OCI-LY1 (cell line): ENCODE data around the gene MAGI2.

ENCODE experiments used
- H2AFZ ChIP-seq: fragments of 200-600 bp; sonication (generic), shearing (Covaris generic); 2 replicates; pipeline ENCODE4 v1.6.0; 2014; ENCODE audit warnings: antibody characterized with exemption, mild to moderate bottlenecking, low read length
- H3F3A ChIP-seq: fragments of 200-600 bp; sonication (generic), shearing (Covaris generic); 2 replicates; pipeline ENCODE4 v1.6.0; 2014; ENCODE audit warnings: mild to moderate bottlenecking, antibody characterized with exemption, low read length, moderate library complexity; ENCODE audit not compliant: insufficient read depth
- H3K27ac ChIP-seq: fragments of 200-600 bp; sonication (generic); 2 replicates; pipeline ENCODE4 v1.5.1; 2014; ENCODE audit warnings: low read length, mixed run types, mild to moderate bottlenecking, low read depth; ENCODE audit not compliant: poor library complexity, severe bottlenecking
- H3K27me3 ChIP-seq: fragments of 200-600 bp; sonication (generic); 2 replicates; pipeline ENCODE4 v1.6.0; 2014; ENCODE audit warnings: antibody characterized with exemption, mild to moderate bottlenecking, low read length, moderate library complexity; ENCODE audit not compliant: insufficient read depth
- H3K36me3 ChIP-seq: fragments of 200-600 bp; sonication (generic); 2 replicates; pipeline ENCODE4 v1.6.1; 2014; ENCODE audit warnings: mild to moderate bottlenecking, antibody characterized with exemption, low read length, moderate library complexity, mixed read lengths; ENCODE audit not compliant: insufficient read depth
- H3K4me1 ChIP-seq: fragments of 200-600 bp; sonication (generic); 2 replicates; pipeline ENCODE4 v1.5.1; 2014; ENCODE audit warnings: mild to moderate bottlenecking, low read length, moderate library complexity; ENCODE audit not compliant: insufficient read depth, severe bottlenecking
- H3K4me2 ChIP-seq: fragments of 200-600 bp; sonication (generic), shearing (Covaris generic); 2 replicates; pipeline ENCODE4 v1.6.1; 2014; ENCODE audit warnings: low read length
- H3K4me3 ChIP-seq: fragments of 200-600 bp; sonication (generic); 2 replicates; pipeline ENCODE4 v1.5.1; 2014; ENCODE audit warnings: low read length, low read depth, mild to moderate bottlenecking, mixed read lengths; ENCODE audit not compliant: poor library complexity, severe bottlenecking
- H3K79me2 ChIP-seq: fragments of 200-600 bp; shearing (Covaris generic); 2 replicates; pipeline ENCODE4 v1.6.1; 2016; ENCODE audit warnings: mixed run types, low read length, mixed read lengths; ENCODE audit not compliant: insufficient read depth
- H3K9ac ChIP-seq: fragments of 200-600 bp; sonication (generic), shearing (Covaris generic); 2 replicates; pipeline ENCODE4 v1.6.1; 2014; ENCODE audit warnings: mild to moderate bottlenecking, low read length, mixed read lengths
- H3K9me2 ChIP-seq: fragments of 200-600 bp; sonication (generic), shearing (Covaris generic); 2 replicates; pipeline ENCODE4 v1.6.1; 2014; ENCODE audit warnings: low read depth, mild to moderate bottlenecking, low read length, mixed read lengths
- H3K9me3 ChIP-seq: fragments of 200-600 bp; shearing (Covaris generic); 2 replicates; pipeline ENCODE4 v1.6.1; 2014; ENCODE audit warnings: low read length, mixed read lengths
- H4K20me1 ChIP-seq: fragments of 200-600 bp; sonication (generic), shearing (Covaris generic); 2 replicates; pipeline ENCODE4 v1.6.0; 2016; ENCODE audit warnings: mild to moderate bottlenecking, low read length; ENCODE audit not compliant: insufficient read depth
- EZH2 ChIP-seq: fragments of 200-600 bp; sonication (generic), shearing (Covaris generic); IDR thresholded peaks from 2 replicates; pipeline ENCODE4 v1.8.0; 2017; ENCODE audit warnings: borderline replicate concordance, mixed run types, mild to moderate bottlenecking, antibody characterized with exemption, low read length, moderate library complexity, mixed read lengths
- TF ChIP-seq, protein P1 (sequence below): fragments of 200-600 bp; sonication (generic), shearing (Covaris generic); IDR thresholded peaks from 2 replicates; pipeline ENCODE4 v1.5.1; 2017; ENCODE audit warnings: mild to moderate bottlenecking, antibody characterized with exemption, low read length, moderate library complexity, mixed read lengths

MAGI2 gene

DNA sequence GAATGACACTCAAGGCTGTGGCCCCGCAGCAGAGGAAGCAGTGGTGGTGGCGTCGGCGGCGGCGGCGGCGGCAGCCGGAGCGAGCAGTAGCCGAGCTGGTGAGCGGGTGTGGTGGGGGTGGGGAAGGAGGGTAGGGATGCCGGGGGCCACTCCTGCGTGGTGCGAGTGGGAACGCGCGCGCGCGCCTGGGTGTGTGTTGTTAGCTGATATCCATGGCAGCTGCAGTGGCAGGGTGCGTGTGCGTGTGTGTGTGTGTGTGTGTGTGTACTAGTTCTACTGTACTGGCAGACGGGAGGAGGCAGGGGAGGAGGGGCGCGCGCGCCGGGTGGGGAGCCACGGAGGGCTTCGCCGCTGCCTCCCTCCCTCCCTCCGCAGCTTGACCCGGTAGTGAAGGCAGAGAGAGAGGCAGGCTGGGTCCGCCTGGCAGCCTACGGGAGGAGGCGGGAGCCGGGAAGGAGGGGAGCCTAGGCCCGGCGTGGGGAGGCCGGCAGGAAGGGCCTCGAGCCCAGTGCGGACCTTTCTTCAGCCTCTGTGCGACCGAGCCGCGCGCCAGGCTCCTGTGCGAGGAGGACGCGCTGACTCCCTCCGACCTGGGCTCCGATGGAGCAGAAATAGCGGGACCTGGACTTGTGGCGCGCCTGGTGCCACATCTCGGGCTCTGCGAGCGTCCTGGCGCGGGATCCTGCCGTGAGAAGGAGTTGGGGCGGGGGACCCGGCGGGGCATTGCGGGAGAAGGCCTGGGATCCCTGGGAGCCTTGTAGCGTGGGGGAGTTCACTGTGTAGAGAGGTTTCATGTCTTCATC lies at the start of gene MAGI2:
Gene MAGI2, minus strand, starts transcription at position 110 of the 803 bp plus-strand sequence. CDS start 347 bp downstream, outside the sequence.
- TF ChIP-seq EZH2, result no peak
- TF ChIP-seq, protein P1, sequence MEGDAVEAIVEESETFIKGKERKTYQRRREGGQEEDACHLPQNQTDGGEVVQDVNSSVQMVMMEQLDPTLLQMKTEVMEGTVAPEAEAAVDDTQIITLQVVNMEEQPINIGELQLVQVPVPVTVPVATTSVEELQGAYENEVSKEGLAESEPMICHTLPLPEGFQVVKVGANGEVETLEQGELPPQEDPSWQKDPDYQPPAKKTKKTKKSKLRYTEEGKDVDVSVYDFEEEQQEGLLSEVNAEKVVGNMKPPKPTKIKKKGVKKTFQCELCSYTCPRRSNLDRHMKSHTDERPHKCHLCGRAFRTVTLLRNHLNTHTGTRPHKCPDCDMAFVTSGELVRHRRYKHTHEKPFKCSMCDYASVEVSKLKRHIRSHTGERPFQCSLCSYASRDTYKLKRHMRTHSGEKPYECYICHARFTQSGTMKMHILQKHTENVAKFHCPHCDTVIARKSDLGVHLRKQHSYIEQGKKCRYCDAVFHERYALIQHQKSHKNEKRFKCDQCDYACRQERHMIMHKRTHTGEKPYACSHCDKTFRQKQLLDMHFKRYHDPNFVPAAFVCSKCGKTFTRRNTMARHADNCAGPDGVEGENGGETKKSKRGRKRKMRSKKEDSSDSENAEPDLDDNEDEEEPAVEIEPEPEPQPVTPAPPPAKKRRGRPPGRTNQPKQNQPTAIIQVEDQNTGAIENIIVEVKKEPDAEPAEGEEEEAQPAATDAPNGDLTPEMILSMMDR, result no peak
- H3K4me1 ChIP-seq, result no peaks in the 10 kb centered on the region
- no peaks in the 10 kb centered on the region for H3K9me3 ChIP-seq
- H3K4me2 ChIP-seq, result no peak within 1 kb of the TSS
- no peaks in the 10 kb centered on the region for H3F3A ChIP-seq
- no peak within 1 kb of the TSS for H3K27ac ChIP-seq
- no peaks in the 10 kb centered on the region for H3K36me3 ChIP-seq
- H3K9me2 ChIP-seq, result no peaks in the 10 kb centered on the region
- H3K27me3 ChIP-seq, result no peaks in the 10 kb centered on the region
- H4K20me1 ChIP-seq, result no peaks in the 10 kb centered on the region
- no peak within 1 kb of the TSS for H2AFZ ChIP-seq
- no peak within 1 kb of the TSS for H3K4me3 ChIP-seq
- H3K9ac ChIP-seq, result no peak within 1 kb of the TSS
- no peaks in the 10 kb centered on the region for H3K79me2 ChIP-seq

DNA sequence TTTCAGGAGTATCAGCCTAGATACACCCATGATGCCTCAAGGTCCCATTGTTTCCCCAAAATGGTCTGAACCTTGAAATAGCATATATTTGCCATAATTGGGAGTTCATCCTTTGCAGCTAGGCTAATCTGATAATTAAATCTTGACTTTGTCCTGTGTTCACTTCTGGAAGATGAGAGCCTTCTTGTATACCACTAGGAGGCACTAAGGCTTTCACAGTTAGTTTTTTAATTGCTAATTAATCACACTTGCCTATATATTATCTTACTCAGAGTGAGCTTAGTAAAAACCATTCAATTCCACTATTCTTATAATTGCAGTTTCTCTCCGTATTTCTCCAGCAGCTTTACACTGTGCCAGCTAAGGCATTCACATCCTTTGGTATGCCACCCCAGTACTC lies 48.7 kb upstream of the MAGI2 start:
- Histone ChIP-seq H3K36me3 (no peaks in the 10 kb centered on the region), H3F3A (no peaks in the 10 kb centered on the region), H3K79me2 (no peaks in the 10 kb centered on the region), H3K4me3 (no peak overlapping the region), H3K4me1 (no peaks in the 10 kb centered on the region), H3K9ac (no peak overlapping the region), H4K20me1 (no peaks in the 10 kb centered on the region), H3K9me3 (no peaks in the 10 kb centered on the region), H3K9me2 (no peaks in the 10 kb centered on the region), H3K27me3 (no peaks in the 10 kb centered on the region), H3K27ac (no peak overlapping the region), H2AFZ (no peak overlapping the region), H3K4me2 (no peak overlapping the region)
- TF ChIP-seq EZH2, result no peak
- TF ChIP-seq, protein P1, result peak; percentile 52

DNA sequence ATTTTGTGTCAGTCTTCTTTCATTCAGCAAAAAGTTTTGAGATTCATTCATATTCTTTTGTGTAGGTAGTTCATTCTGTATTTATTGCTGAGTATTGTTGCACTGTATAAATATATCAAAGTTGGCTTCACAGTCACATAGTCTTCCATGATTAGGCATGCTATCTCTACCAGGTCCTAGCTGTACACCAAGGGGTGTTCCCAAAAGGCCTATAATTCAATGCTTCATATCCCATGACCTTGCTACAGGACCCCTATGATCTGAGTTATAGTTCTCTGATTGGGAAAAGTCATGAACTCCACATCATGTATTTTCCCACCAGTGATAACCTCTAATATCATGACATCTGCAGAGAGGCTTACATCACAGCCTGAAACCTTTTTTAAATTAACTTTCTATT lies 47.3 kb upstream of the MAGI2 start:
- no peaks in the 10 kb centered on the region for H3K27me3 ChIP-seq
- no peaks in the 10 kb centered on the region for H3F3A ChIP-seq
- no peaks in the 10 kb centered on the region for H3K4me1 ChIP-seq
- H3K9me3 ChIP-seq, result no peaks in the 10 kb centered on the region
- no peak overlapping the region for H2AFZ ChIP-seq
- TF ChIP-seq, protein P1, result no peak
- no peaks in the 10 kb centered on the region for H3K79me2 ChIP-seq
- no peaks in the 10 kb centered on the region for H3K9me2 ChIP-seq
- H3K4me2 ChIP-seq, result no peak overlapping the region
- H3K27ac ChIP-seq, result no peak overlapping the region
- H3K36me3 ChIP-seq, result no peaks in the 10 kb centered on the region
- no peaks in the 10 kb centered on the region for H4K20me1 ChIP-seq
- no peak overlapping the region for H3K9ac ChIP-seq
- H3K4me3 ChIP-seq, result no peak overlapping the region
